ENCODE data around the gene C16orf87. TPM values are rescaled to one million over a fixed set of nuclear protein-coding genes. Genes with fewer than 3 reads are reported as not detected.
"Not testable (repeated sequence)": the region's sequence is repeated elsewhere in the genome, so short reads cannot be mapped to it uniquely, and the experiment has no call there.

The C16orf87 gene
- total RNA-seq, 1 experiment from 2014 or later: 10.2 TPM

DNA sequence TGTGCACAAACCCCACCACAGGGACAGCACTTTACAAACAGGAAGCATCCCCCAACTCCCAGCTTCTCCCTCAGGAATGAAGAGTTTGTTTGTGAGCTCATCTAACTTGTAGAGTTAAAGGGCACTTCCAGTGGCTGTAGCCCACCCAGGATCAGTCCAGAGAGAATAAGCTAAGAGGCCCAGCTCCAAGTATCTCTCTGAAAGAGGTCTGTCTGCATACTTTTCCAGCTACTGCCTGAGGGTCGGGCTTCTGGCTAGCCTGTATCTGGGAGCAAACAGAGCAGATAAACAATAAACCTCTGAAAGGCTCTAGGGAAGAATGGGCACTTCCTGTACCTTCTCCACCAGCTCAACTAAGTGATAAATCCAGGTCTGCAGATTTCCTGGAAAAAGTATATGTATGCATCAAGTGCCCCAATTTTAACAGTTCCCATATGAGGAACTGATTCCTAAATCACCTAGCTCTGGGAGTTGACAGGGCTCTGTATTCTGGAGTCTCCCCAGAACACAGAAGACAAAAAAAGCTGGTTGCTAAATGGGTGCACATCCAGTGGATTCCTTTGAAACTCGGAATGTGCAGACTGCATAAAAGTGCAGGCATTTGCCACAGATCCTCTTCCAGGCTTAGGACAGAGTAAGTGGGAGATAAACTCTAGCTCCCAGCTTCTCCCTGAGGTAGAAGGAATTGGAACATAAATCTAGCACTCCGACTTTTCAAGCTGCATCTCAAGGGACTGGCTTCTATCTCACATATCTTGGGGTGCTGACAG is 45.7 kb downstream of the C16orf87 start:
- no TSS peak for BruUV-seq (replicated peaks)
- H3K4me2 ChIP-seq (ENCODE audit: low read length): no peak overlapping the region
- CTCF ChIA-PET: interaction anchor here (0.7 kb wide), 1 partner anchor 112 kb away, joined by 3 read pairs; no protein-coding TSS in a partner anchor

GRCh38 chr16:46784569-46784968 is 46.4 kb downstream of the C16orf87 start:
- H4K20me1 ChIP-seq (ENCODE audit: insufficient read depth); H3K4me2 ChIP-seq (ENCODE audit: low read length); H3K4me1 ChIP-seq (ENCODE audit: control insufficient read depth in 1 of 2, insufficient read depth in 2 of 2, low read length in 2 of 2); H3K4me3 ChIP-seq (replicated peaks in 1 of 2; ENCODE audit: low read depth in 1 of 2, low read length in 2 of 2); H3K9me2 ChIP-seq (ENCODE audit: insufficient read depth); H3K27ac ChIP-seq (ENCODE audit: low read depth, low read length); RAD21 ChIA-PET (ENCODE audit: low non-redundant PET in 1 of 2, low total read pairs in 2 of 2, uncharacterized antibody in 2 of 2, unreplicated experiment in 2 of 2); H3K27me3 ChIP-seq (ENCODE audit: insufficient read depth, low read length); H2AFZ ChIP-seq (ENCODE audit: low read depth, low read length, poor library complexity, severe bottlenecking); H3K36me3 ChIP-seq (ENCODE audit: control insufficient read depth in 1 of 2, insufficient read depth in 2 of 2, low read length in 2 of 2); POLR2A ChIA-PET; H3K9me3 ChIP-seq (ENCODE audit: control insufficient read depth in 1 of 2, insufficient read depth in 1 of 2, low read depth in 1 of 2, low read length in 2 of 2); intact Hi-C loops (cut with micrococcal nuclease); DNase-seq (ENCODE audit: low read depth, low spot score); ATAC-seq; H3K9ac ChIP-seq (ENCODE audit: low read length); BruUV-seq (replicated peaks); H3K79me2 ChIP-seq (ENCODE audit: insufficient read depth, low read length): not testable (repeated sequence)
- CTCF ChIA-PET: interaction anchor here (0.7 kb wide), 1 partner anchor 111 kb away, joined by 3 read pairs; no protein-coding TSS in a partner anchor

More for the DNA sequence above, 45.7 kb downstream of the C16orf87 start:
- POLR2A ChIA-PET: no interaction called here
- intact Hi-C loops (cut with micrococcal nuclease): no loop called here
- Histone ChIP-seq H3K27ac (ENCODE audit: low read depth, low read length) (no peak overlapping the region), H3K9me3 (ENCODE audit: control insufficient read depth in 1 of 2, insufficient read depth in 1 of 2, low read depth in 1 of 2, low read length in 2 of 2) (no peaks in the 10 kb centered on the region), H3K4me1 (ENCODE audit: control insufficient read depth in 1 of 2, insufficient read depth in 2 of 2, low read length in 2 of 2) (no peaks in the 10 kb centered on the region), H3K9me2 (ENCODE audit: insufficient read depth) (no peaks in the 10 kb centered on the region), H3K36me3 (ENCODE audit: control insufficient read depth in 1 of 2, insufficient read depth in 2 of 2, low read length in 2 of 2) (no peaks in the 10 kb centered on the region), H4K20me1 (ENCODE audit: insufficient read depth) (no peaks in the 10 kb centered on the region), H2AFZ (ENCODE audit: low read depth, low read length, poor library complexity, severe bottlenecking) (no peak overlapping the region), H3K27me3 (ENCODE audit: insufficient read depth, low read length) (no peaks in the 10 kb centered on the region), H3K79me2 (ENCODE audit: insufficient read depth, low read length) (no peaks in the 10 kb centered on the region), H3K9ac (ENCODE audit: low read length) (no peak overlapping the region), H3K4me3 (replicated peaks in 1 of 2; ENCODE audit: low read depth in 1 of 2, low read length in 2 of 2) (no peak overlapping the region)
- RAD21 ChIA-PET (ENCODE audit: low non-redundant PET in 1 of 2, low total read pairs in 2 of 2, uncharacterized antibody in 2 of 2, unreplicated experiment in 2 of 2): no interaction called here
- DNase-seq (ENCODE audit: low read depth, low spot score) (no peak), ATAC-seq (no peak)
- TF ChIP-seq SIN3A (IDR thresholded peaks at IDR 0.05; ENCODE audit: low read depth) (no peak), CEBPB (IDR thresholded peaks at IDR 0.05; ENCODE audit: low read depth) (no peak), POLR2AphosphoS5 (IDR thresholded peaks at IDR 0.05; ENCODE audit: low read depth, low read length) (no peak), ZFX (IDR thresholded peaks at IDR 0.05) (no peak), TCF7L2 (IDR thresholded peaks at IDR 0.05; ENCODE audit: borderline replicate concordance, extremely low read depth, insufficient read depth, insufficient read length) (no peak), EZH2 (IDR thresholded peaks at IDR 0.05) (no peak), EGR1 (IDR thresholded peaks at IDR 0.05; ENCODE audit: low read depth) (no peak), ELF1 (IDR thresholded peaks at IDR 0.05; ENCODE audit: borderline replicate concordance, low read depth) (no peak), EZH2phosphoT487 (IDR thresholded peaks at IDR 0.05; ENCODE audit: borderline replicate concordance) (no peak), RAD21 (IDR thresholded peaks at IDR 0.05; ENCODE audit: low read depth) (no peak), CBX3 (IDR thresholded peaks at IDR 0.05; ENCODE audit: low read depth) (no peak), SP1 (IDR thresholded peaks at IDR 0.05; ENCODE audit: low read depth) (no peak), YY1 (IDR thresholded peaks at IDR 0.05; ENCODE audit: extremely low read depth, insufficient replicate concordance, low read depth, low read length) (no peak), SRF (IDR thresholded peaks at IDR 0.05; ENCODE audit: low read depth) (no peak), ZNF274 (IDR thresholded peaks at IDR 0.05; ENCODE audit: low read depth, low read length) (no peak)
- TF ChIP-seq, protein P1, sequence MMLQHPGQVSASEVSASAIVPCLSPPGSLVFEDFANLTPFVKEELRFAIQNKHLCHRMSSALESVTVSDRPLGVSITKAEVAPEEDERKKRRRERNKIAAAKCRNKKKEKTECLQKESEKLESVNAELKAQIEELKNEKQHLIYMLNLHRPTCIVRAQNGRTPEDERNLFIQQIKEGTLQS (IDR thresholded peaks at IDR 0.05): no peak

All from HCT116 (cell line).